Testis (tissue), 2 donors: ENCODE measurements around the gene PHYH.

Experiments used
- CTCF ChIP-seq, 3 experiments: fragments of 450-650 bp in 2 of 3; fragments of 200-600 bp in 1 of 3; sonication (generic) in 1 of 3; IDR thresholded peaks; one replicate each; pipeline ENCODE4 v1.5.1; 2016 to 2019; ENCODE audit warnings: antibody characterized with exemption in 3 of 3, mild to moderate bottlenecking in 2 of 3, moderate library complexity in 1 of 3
- POLR2A ChIP-seq: fragments of 450-650 bp; IDR thresholded peaks from one replicate; pipeline ENCODE4 v1.6.1; 2017; ENCODE audit warnings: antibody characterized with exemption, mild to moderate bottlenecking, moderate library complexity

GRCh38 chr10:13233358-13233757 is 66.5 kb downstream of the PHYH start:
- TF ChIP-seq CTCF (IDR thresholded peaks at IDR 0.05), result no peak
- TF ChIP-seq POLR2A, result no peak
